ENCODE measurements around the gene PLXNA1.
A peak's percentile ranks its signal among the peaks of the same experiment; 100 is the strongest.

The PLXNA1 gene

DNA sequence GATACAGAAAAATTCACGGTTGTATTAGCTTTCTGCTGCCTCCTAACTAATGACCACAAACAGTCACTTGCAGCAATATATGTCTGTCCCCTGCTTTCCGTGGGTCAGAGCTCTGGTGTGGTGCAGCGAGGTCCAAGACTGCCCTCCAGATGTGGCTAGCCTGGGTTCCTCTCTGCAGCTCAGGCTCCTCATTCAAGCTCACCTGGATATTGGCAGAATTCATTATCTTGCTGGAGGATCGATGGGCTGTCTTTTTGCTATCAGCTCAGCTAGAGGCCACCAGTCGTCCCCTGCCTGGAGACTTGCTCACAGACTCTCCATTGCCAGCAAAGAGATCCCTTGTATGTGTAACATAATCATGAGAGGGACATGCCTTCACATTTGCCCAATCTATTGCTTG, 12.8 kb upstream of the PLXNA1 start:
- Histone ChIP-seq H3K4me3 (ENCODE audit: low read depth in 1 of 2, low read length in 2 of 2) (no peak overlapping the region), H3K9me3 (ENCODE audit: control insufficient read depth in 1 of 2, low read length in 2 of 2) (peaks cover 5 to 11% of the 10 kb centered on the region in 2 donors), H3K27me3 (ENCODE audit: low read depth, low read length) (no peaks in the 10 kb centered on the region), H3K27ac (ENCODE audit: low read length) (no peak overlapping the region), H3K4me1 (ENCODE audit: control insufficient read depth in 1 of 2, insufficient read depth in 2 of 2, low read length in 2 of 2) (no peaks in the 10 kb centered on the region), H3K36me3 (ENCODE audit: control insufficient read depth in 1 of 2, insufficient read depth in 2 of 2, low read length in 2 of 2) (no peaks in the 10 kb centered on the region)

DNA sequence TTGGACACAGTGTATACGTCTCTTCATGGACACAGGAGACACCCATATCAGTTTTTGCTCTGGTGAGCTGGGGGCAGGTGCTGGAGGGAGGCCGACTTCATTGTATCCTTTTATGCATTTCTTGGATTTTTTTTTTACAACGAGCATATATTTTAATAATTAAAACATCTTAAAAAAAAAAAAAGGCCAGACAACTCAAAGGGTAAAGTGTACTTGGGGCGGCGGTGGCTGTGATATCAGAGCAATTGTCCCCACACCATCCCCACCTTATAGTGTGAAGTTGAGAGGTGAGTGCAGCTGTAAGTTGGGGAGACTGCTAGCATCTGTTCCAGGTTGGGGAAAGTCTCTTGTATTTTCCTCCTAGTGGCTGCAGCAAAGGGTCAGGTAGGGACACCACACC, 12.0 kb upstream of the PLXNA1 start:
- no peaks in the 10 kb centered on the region for H3K4me1 ChIP-seq (ENCODE audit: control insufficient read depth in 1 of 2, insufficient read depth in 2 of 2, low read length in 2 of 2)
- H3K4me3 ChIP-seq (ENCODE audit: low read depth in 1 of 2, low read length in 2 of 2) = no peak overlapping the region
- peaks cover 5 to 18% of the 10 kb centered on the region in 2 donors for H3K9me3 ChIP-seq (ENCODE audit: control insufficient read depth in 1 of 2, low read length in 2 of 2)
- H3K27ac ChIP-seq (ENCODE audit: low read length) = no peak overlapping the region
- no peaks in the 10 kb centered on the region for H3K36me3 ChIP-seq (ENCODE audit: control insufficient read depth in 1 of 2, insufficient read depth in 2 of 2, low read length in 2 of 2)
- no peaks in the 10 kb centered on the region for H3K27me3 ChIP-seq (ENCODE audit: low read depth, low read length)

- Histone ChIP-seq H3K36me3 (ENCODE audit: control insufficient read depth in 1 of 2, insufficient read depth in 2 of 2, low read length in 2 of 2) (no peaks in the 10 kb centered on the region), H3K9me3 (ENCODE audit: control insufficient read depth in 1 of 2, low read length in 2 of 2) (peaks cover 5 to 19% of the 10 kb centered on the region in 2 donors), H3K27me3 (ENCODE audit: low read depth, low read length) (no peaks in the 10 kb centered on the region), H3K4me1 (ENCODE audit: control insufficient read depth in 1 of 2, insufficient read depth in 2 of 2, low read length in 2 of 2) (no peaks in the 10 kb centered on the region), H3K4me3 (ENCODE audit: low read depth in 1 of 2, low read length in 2 of 2) (no peak overlapping the region), H3K27ac (ENCODE audit: low read length) (no peak overlapping the region)
Measured at GRCh38 chr3:126971891-126972351, 11.0 kb upstream of the PLXNA1 start.

DNA sequence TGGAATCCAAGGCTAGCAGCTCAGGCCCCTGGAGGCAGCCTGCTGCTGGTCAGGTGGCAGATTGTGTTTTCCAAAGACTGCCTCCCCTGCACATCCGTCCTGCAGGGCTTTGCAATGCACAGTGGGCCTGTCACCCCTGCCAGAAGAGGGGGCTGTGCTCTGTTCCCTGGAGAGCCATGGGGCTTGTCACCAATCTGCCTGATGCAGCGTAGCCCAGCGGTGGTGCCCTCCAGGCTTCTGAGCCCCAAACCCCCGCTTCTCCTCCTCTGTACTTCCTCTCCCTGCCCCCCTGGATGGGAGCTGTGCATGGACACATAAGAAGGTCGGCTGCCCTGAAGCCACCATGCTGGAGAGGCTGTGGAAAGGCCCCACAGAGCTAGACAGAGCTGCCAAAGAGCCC, 10.0 kb upstream of the PLXNA1 start:
- peaks cover 5 to 19% of the 10 kb centered on the region in 2 donors for H3K9me3 ChIP-seq (ENCODE audit: control insufficient read depth in 1 of 2, low read length in 2 of 2)
- H3K4me1 ChIP-seq (ENCODE audit: control insufficient read depth in 1 of 2, insufficient read depth in 2 of 2, low read length in 2 of 2) = no peaks in the 10 kb centered on the region
- H3K27ac ChIP-seq (ENCODE audit: low read length) = no peak overlapping the region
- H3K27me3 ChIP-seq (ENCODE audit: low read depth, low read length) = no peaks in the 10 kb centered on the region
- H3K4me3 ChIP-seq (ENCODE audit: low read depth in 1 of 2, low read length in 2 of 2) = no peak overlapping the region
- no peaks in the 10 kb centered on the region for H3K36me3 ChIP-seq (ENCODE audit: control insufficient read depth in 1 of 2, insufficient read depth in 2 of 2, low read length in 2 of 2)

GRCh38 chr3:126973814-126974213, 9.1 kb upstream of the PLXNA1 start:
- no peaks in the 10 kb centered on the region for H3K36me3 ChIP-seq (ENCODE audit: control insufficient read depth in 1 of 2, insufficient read depth in 2 of 2, low read length in 2 of 2)
- H3K27me3 ChIP-seq (ENCODE audit: low read depth, low read length) = no peaks in the 10 kb centered on the region
- no peak overlapping the region for H3K27ac ChIP-seq (ENCODE audit: low read length)
- peaks cover 5 to 19% of the 10 kb centered on the region in 2 donors for H3K9me3 ChIP-seq (ENCODE audit: control insufficient read depth in 1 of 2, low read length in 2 of 2)
- H3K4me3 ChIP-seq (ENCODE audit: low read depth in 1 of 2, low read length in 2 of 2) = no peak overlapping the region
- H3K4me1 ChIP-seq (ENCODE audit: control insufficient read depth in 1 of 2, insufficient read depth in 2 of 2, low read length in 2 of 2) = no peaks in the 10 kb centered on the region

DNA sequence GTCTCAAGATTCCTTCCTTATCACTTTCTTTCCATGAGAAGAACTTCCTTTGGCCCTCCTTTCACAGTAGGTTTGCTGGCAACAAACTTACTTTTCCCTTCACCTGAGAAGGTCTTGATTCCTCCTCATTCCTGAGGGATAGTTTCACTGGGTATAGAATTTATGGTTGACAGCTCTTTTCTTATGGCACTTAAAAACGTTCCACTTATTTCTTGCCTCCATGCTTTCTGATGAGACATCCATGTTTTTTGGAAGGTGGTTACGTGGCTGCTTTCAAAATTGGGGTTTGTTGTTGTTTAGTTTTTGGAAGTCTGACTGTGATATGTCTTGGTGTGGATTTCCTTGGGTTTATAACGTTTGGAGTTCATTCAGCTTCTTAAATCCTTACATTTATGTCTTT, 8.2 kb upstream of the PLXNA1 start:
- H3K27ac ChIP-seq (ENCODE audit: low read length) = no peak overlapping the region
- H3K4me3 ChIP-seq (ENCODE audit: low read depth in 1 of 2, low read length in 2 of 2) = no peak overlapping the region
- no peaks in the 10 kb centered on the region for H3K36me3 ChIP-seq (ENCODE audit: control insufficient read depth in 1 of 2, insufficient read depth in 2 of 2, low read length in 2 of 2)
- H3K9me3 ChIP-seq (ENCODE audit: control insufficient read depth in 1 of 2, low read length in 2 of 2) = peaks cover 5 to 19% of the 10 kb centered on the region in 2 donors
- H3K27me3 ChIP-seq (ENCODE audit: low read depth, low read length) = no peaks in the 10 kb centered on the region
- no peaks in the 10 kb centered on the region for H3K4me1 ChIP-seq (ENCODE audit: control insufficient read depth in 1 of 2, insufficient read depth in 2 of 2, low read length in 2 of 2)

DNA sequence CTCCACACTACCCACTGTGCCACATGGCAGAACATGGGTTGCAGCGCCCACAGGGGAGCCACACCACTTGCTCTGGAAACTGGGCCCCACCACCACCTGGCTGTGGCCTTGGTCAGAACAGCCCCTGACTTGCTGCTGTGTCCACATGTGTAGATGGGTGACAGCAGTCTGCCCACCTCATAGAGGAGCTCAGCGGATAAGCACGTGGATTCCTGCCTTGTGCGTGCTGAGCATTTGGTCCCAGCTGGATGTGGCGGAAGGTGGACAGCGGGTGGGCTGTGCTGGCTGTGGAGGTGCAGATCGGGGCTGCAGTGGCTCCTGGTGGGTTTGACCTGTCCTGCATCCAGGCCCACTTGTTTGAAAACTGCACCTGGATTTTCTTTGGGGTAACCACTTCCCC, 6.0 kb upstream of the PLXNA1 start:
- peaks cover 0 to 3% of the 10 kb centered on the region in 2 donors for H3K4me1 ChIP-seq (ENCODE audit: control insufficient read depth in 1 of 2, insufficient read depth in 2 of 2, low read length in 2 of 2)
- H3K9me3 ChIP-seq (ENCODE audit: control insufficient read depth in 1 of 2, low read length in 2 of 2) = peaks cover 5 to 19% of the 10 kb centered on the region in 2 donors
- H3K27ac ChIP-seq (ENCODE audit: low read length) = no peak overlapping the region
- no peaks in the 10 kb centered on the region for H3K36me3 ChIP-seq (ENCODE audit: control insufficient read depth in 1 of 2, insufficient read depth in 2 of 2, low read length in 2 of 2)
- H3K4me3 ChIP-seq (ENCODE audit: low read depth in 1 of 2, low read length in 2 of 2) = no peak overlapping the region
- no peaks in the 10 kb centered on the region for H3K27me3 ChIP-seq (ENCODE audit: low read depth, low read length)

GRCh38 chr3:126977821-126978220, 5.1 kb upstream of the PLXNA1 start:
- no peaks in the 10 kb centered on the region for H3K36me3 ChIP-seq (ENCODE audit: control insufficient read depth in 1 of 2, insufficient read depth in 2 of 2, low read length in 2 of 2)
- H3K27me3 ChIP-seq (ENCODE audit: low read depth, low read length) = no peaks in the 10 kb centered on the region
- peaks cover 5 to 19% of the 10 kb centered on the region in 2 donors for H3K9me3 ChIP-seq (ENCODE audit: control insufficient read depth in 1 of 2, low read length in 2 of 2)
- H3K4me3 ChIP-seq (ENCODE audit: low read depth in 1 of 2, low read length in 2 of 2) = no peak overlapping the region
- no peak overlapping the region for H3K27ac ChIP-seq (ENCODE audit: low read length)
- peaks cover 0 to 11% of the 10 kb centered on the region in 2 donors for H3K4me1 ChIP-seq (ENCODE audit: control insufficient read depth in 1 of 2, insufficient read depth in 2 of 2, low read length in 2 of 2)

DNA sequence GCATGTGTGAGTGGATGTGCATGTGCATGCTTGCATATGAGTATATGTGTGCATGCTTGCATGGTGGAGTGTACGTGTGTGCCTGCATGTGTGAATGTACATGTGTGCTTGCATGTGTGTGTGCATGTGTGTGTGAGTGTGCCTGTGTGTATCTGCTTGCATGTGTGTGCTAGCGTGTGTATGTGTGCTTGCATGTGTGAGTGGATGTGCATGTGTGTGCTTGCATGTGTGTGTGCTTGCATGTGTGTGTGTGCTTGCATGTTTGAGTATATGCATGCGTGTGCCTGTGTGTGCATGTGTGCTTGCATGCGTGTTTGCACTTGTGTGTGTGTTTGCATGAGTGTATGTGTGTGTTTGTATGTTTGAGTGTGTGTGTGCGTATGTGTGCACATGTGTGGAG, 4.6 kb upstream of the PLXNA1 start:
- H3K36me3 ChIP-seq (ENCODE audit: control insufficient read depth in 1 of 2, insufficient read depth in 2 of 2, low read length in 2 of 2) = no peaks in the 10 kb centered on the region
- H3K27me3 ChIP-seq (ENCODE audit: low read depth, low read length) = no peaks in the 10 kb centered on the region
- H3K27ac ChIP-seq (ENCODE audit: low read length) = no peak overlapping the region
- peaks cover 5 to 19% of the 10 kb centered on the region in 2 donors for H3K9me3 ChIP-seq (ENCODE audit: control insufficient read depth in 1 of 2, low read length in 2 of 2)
- no peak overlapping the region for H3K4me3 ChIP-seq (ENCODE audit: low read depth in 1 of 2, low read length in 2 of 2)
- H3K4me1 ChIP-seq (ENCODE audit: control insufficient read depth in 1 of 2, insufficient read depth in 2 of 2, low read length in 2 of 2) = peaks cover 0 to 11% of the 10 kb centered on the region in 2 donors

- H3K4me1 ChIP-seq (ENCODE audit: control insufficient read depth in 1 of 2, insufficient read depth in 2 of 2, low read length in 2 of 2) = peaks cover 0 to 13% of the 10 kb centered on the region in 2 donors
- H3K36me3 ChIP-seq (ENCODE audit: control insufficient read depth in 1 of 2, insufficient read depth in 2 of 2, low read length in 2 of 2) = no peaks in the 10 kb centered on the region
- peaks cover 2 to 16% of the 10 kb centered on the region in 2 donors for H3K9me3 ChIP-seq (ENCODE audit: control insufficient read depth in 1 of 2, low read length in 2 of 2)
- no peaks in the 10 kb centered on the region for H3K27me3 ChIP-seq (ENCODE audit: low read depth, low read length)
- H3K4me3 ChIP-seq (ENCODE audit: low read depth in 1 of 2, low read length in 2 of 2) = no peak overlapping the region
- H3K27ac ChIP-seq (ENCODE audit: low read length) = no peak overlapping the region
Measured at GRCh38 chr3:126979046-126979628, 3.8 kb upstream of the PLXNA1 start.

GRCh38 chr3:126980266-126980811, 2.6 kb upstream of the PLXNA1 start:
- Histone ChIP-seq H3K27me3 (ENCODE audit: low read depth, low read length) (no peaks in the 10 kb centered on the region), H3K9me3 (ENCODE audit: control insufficient read depth in 1 of 2, low read length in 2 of 2) (peaks cover 0 to 6% of the 10 kb centered on the region in 2 donors), H3K27ac (ENCODE audit: low read length) (no peak overlapping the region)

DNA sequence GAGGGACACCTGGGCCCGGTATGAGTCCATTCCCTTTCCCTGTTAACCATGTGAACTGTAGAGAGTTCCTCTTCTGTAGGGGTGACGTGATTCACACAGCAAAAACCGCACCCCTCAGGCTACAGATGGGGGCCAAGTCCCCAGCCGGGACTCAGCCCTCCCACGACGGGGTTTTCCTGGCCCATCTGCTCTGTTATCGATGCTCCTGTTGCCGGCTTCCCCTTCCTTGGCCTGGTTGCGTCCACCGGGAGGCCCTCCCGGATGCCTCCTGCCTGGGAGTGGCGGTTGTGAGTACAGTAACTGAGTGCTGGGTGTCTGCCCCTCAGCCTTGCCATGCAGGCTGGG, 817 bp upstream of the PLXNA1 start:
- Histone ChIP-seq H3K27me3 (ENCODE audit: low read depth, low read length) (no peaks in the 10 kb centered on the region), H3K4me3 (ENCODE audit: low read depth in 1 of 2, low read length in 2 of 2) (peak overlapping the region; percentile 24 to 65), H3K4me1 (ENCODE audit: control insufficient read depth in 1 of 2, insufficient read depth in 2 of 2, low read length in 2 of 2) (peaks cover 0 to 40% of the 10 kb centered on the region in 2 donors), H3K36me3 (ENCODE audit: control insufficient read depth in 1 of 2, insufficient read depth in 2 of 2, low read length in 2 of 2) (no peaks in the 10 kb centered on the region), H3K27ac (ENCODE audit: low read length) (no peak overlapping the region), H3K9me3 (ENCODE audit: control insufficient read depth in 1 of 2, low read length in 2 of 2) (no peaks in the 10 kb centered on the region)

More at GRCh38 chr3:126980266-126980811, 2.6 kb upstream of the PLXNA1 start:
- Histone ChIP-seq H3K36me3 (ENCODE audit: control insufficient read depth in 1 of 2, insufficient read depth in 2 of 2, low read length in 2 of 2) (no peaks in the 10 kb centered on the region), H3K4me3 (ENCODE audit: low read depth in 1 of 2, low read length in 2 of 2) (no peak overlapping the region), H3K4me1 (ENCODE audit: control insufficient read depth in 1 of 2, insufficient read depth in 2 of 2, low read length in 2 of 2) (peaks cover 0 to 23% of the 10 kb centered on the region in 2 donors)

All from muscle layer of duodenum (tissue), 2 donors.